GM18505 (cell line): ENCODE results near the gene ADRA2B.
"Not testable (repeated sequence)": the region's sequence is repeated elsewhere in the genome, so short reads cannot be mapped to it uniquely, and the experiment has no call there.

Experiments
- ATAC-seq: cut with Tn5 transposase; IDR thresholded peaks from one replicate; pipeline ENCODE4 v1.9.1; 2021; ENCODE audit not compliant: unreplicated experiment
- POLR2A ChIP-seq: IDR thresholded peaks from 4 replicates; pipeline ENCODE4 v1.6.1; 2011; ENCODE audit warnings: borderline replicate concordance; ENCODE audit not compliant: insufficient read depth, insufficient read length; ENCODE audit errors: extremely low read depth

The ADRA2B gene

GRCh38 chr2:96083989-96084857 is 32.1 kb downstream of the ADRA2B start:
- TF ChIP-seq POLR2A, result no peak
- no peak for ATAC-seq

GRCh38 chr2:96083064-96083939 is 33.1 kb downstream of the ADRA2B start:
- no peak for ATAC-seq
- no peak for TF ChIP-seq POLR2A

GRCh38 chr2:96082211-96083063 is 33.9 kb downstream of the ADRA2B start:
- no peak for ATAC-seq
- no peak for TF ChIP-seq POLR2A

GRCh38 chr2:96081042-96081441 is 35.3 kb downstream of the ADRA2B start:
- TF ChIP-seq POLR2A, result no peak
- ATAC-seq, result no peak

GRCh38 chr2:96075199-96075771 is 41.1 kb downstream of the ADRA2B start:
- TF ChIP-seq POLR2A, result no peak

GRCh38 chr2:96074156-96074555 is 42.2 kb downstream of the ADRA2B start:
- TF ChIP-seq POLR2A, result no peak
- ATAC-seq, result no peak

More at GRCh38 chr2:96075199-96075771, 41.1 kb downstream of the ADRA2B start:
- no peak for ATAC-seq

GRCh38 chr2:96073170-96073775 is 43.1 kb downstream of the ADRA2B start:
- no peak for ATAC-seq
- no peak for TF ChIP-seq POLR2A

- no peak for TF ChIP-seq POLR2A
- no peak for ATAC-seq
Observed at GRCh38 chr2:96072746-96073145, 43.6 kb downstream of the ADRA2B start.

- ATAC-seq, result not testable (repeated sequence)
Observed at GRCh38 chr2:96071977-96072491, 44.3 kb downstream of the ADRA2B start.

- ATAC-seq, result not testable (repeated sequence)
Observed at GRCh38 chr2:96071087-96071976, 45.0 kb downstream of the ADRA2B start.

- not testable (repeated sequence) for ATAC-seq
Observed at GRCh38 chr2:96070351-96070750, 46.0 kb downstream of the ADRA2B start.

- ATAC-seq, result not testable (repeated sequence)
Observed at GRCh38 chr2:96069878-96070277, 46.5 kb downstream of the ADRA2B start.

GRCh38 chr2:96067902-96068581 is 48.3 kb downstream of the ADRA2B start:
- not testable (repeated sequence) for ATAC-seq

GRCh38 chr2:96067098-96067660 is 49.2 kb downstream of the ADRA2B start:
- not testable (repeated sequence) for ATAC-seq

- ATAC-seq, result not testable (repeated sequence)
Observed at GRCh38 chr2:96066511-96066910, 49.9 kb downstream of the ADRA2B start.

GRCh38 chr2:96065954-96066353 is 50.4 kb downstream of the ADRA2B start:
- not testable (repeated sequence) for ATAC-seq
